ENCODE measurements around the gene ZNF618. TPM values are rescaled to one million over a fixed set of nuclear protein-coding genes. Genes with fewer than 3 reads are reported as not detected.

Gene ZNF618
- total and polyA plus RNA-seq, 2 experiments from 2014 or later: 12.1 to 22.1 TPM

GRCh38 chr9:113976915-113977314 lies 100.8 kb downstream of the ZNF618 start (continued):
- TF ChIP-seq ZNF462 (CRISPR knock-in tag; IDR thresholded peaks at IDR 0.05) (no peak), ZNF331 (CRISPR knock-in tag; IDR thresholded peaks at IDR 0.05; ENCODE audit: low read depth) (no peak), JUNB (IDR thresholded peaks at IDR 0.05; ENCODE audit: unreplicated experiment) (no peak), NANOG (IDR thresholded peaks at IDR 0.05; ENCODE audit: borderline replicate concordance) (no peak)

GRCh38 chr9:113978725-113979342 lies 102.7 kb downstream of the ZNF618 start:
- H3K4me3 Mint-ChIP-seq: no peak overlapping the region
- 0 out of 2 replicates have a peak, but pooled peaks cover 5% of the 10 kb centered on the region for H3K79me2 ChIP-seq (replicated peaks; ENCODE audit: insufficient read depth)
- H3K36me3 Mint-ChIP-seq (ENCODE audit: low read depth): no peaks in the 10 kb centered on the region; the same call in 2 of the 3 replicates
- no peak overlapping the region for H3K4me3 ChIP-seq
- no peaks in the 10 kb centered on the region for H3K4me1 ChIP-seq (ENCODE audit: insufficient read depth)
- no peak overlapping the region for H3K27ac ChIP-seq (ENCODE audit: low read depth)
- H3F3A ChIP-seq (replicated peaks; ENCODE audit: low read depth): no peaks in the 10 kb centered on the region
- peaks cover 6% of the 10 kb centered on the region for H4K20me1 ChIP-seq (replicated peaks; ENCODE audit: insufficient read depth)
- no peak for TF ChIP-seq ETS1 (IDR thresholded peaks at IDR 0.05)
- no peak for TF ChIP-seq ZNF331 (CRISPR knock-in tag; IDR thresholded peaks at IDR 0.05; ENCODE audit: low read depth)
- TF ChIP-seq POLR2AphosphoS5 (IDR thresholded peaks at IDR 0.05; ENCODE audit: low read depth): no peak
- no peak for TF ChIP-seq JUNB (IDR thresholded peaks at IDR 0.05; ENCODE audit: unreplicated experiment)
- TF ChIP-seq STAT1 (IDR thresholded peaks at IDR 0.05; ENCODE audit: unreplicated experiment): no peak
- no peak for TF ChIP-seq EZH2phosphoT487 (IDR thresholded peaks at IDR 0.05; ENCODE audit: unreplicated experiment)
- no peak for TF ChIP-seq NANOG (IDR thresholded peaks at IDR 0.05; ENCODE audit: borderline replicate concordance)
- TF ChIP-seq ZNF114 (CRISPR knock-in tag; IDR thresholded peaks at IDR 0.05): no peak
- TF ChIP-seq CREB1 (CRISPR knock-in tag; IDR thresholded peaks at IDR 0.05; ENCODE audit: low read depth): no peak
- no peaks in the 10 kb centered on the region for H3K9me3 Mint-ChIP-seq
- no peaks in the 10 kb centered on the region; the same call in 1 of the 2 replicates for H3K9me2 ChIP-seq (ENCODE audit: insufficient read depth)
- H3K27me3 Mint-ChIP-seq (ENCODE audit: insufficient read depth, low read depth, poor library complexity): no peaks in the 10 kb centered on the region
- H3K36me3 ChIP-seq (ENCODE audit: insufficient read depth): no peaks in the 10 kb centered on the region
- ATAC-seq: no peak
- DNase-seq (ENCODE audit: low spot score): no peak
- H2AFZ ChIP-seq: no peak overlapping the region
- H3K27ac Mint-ChIP-seq: no peak overlapping the region
- peaks cover 4% of the 10 kb centered on the region; the same call in 2 of the 3 replicates for H3K4me1 Mint-ChIP-seq
- H3K27me3 ChIP-seq (ENCODE audit: insufficient read depth): no peaks in the 10 kb centered on the region
- H3K4me2 ChIP-seq: no peak overlapping the region
